ENCODE measurements around the gene SDS. TPM values are rescaled to one million over a fixed set of nuclear protein-coding genes. Genes with fewer than 3 reads are reported as not detected.

The SDS gene
- total and polyA plus RNA-seq, 2 experiments from 2014 or later, result 0.57 TPM; not detected in 1

DNA sequence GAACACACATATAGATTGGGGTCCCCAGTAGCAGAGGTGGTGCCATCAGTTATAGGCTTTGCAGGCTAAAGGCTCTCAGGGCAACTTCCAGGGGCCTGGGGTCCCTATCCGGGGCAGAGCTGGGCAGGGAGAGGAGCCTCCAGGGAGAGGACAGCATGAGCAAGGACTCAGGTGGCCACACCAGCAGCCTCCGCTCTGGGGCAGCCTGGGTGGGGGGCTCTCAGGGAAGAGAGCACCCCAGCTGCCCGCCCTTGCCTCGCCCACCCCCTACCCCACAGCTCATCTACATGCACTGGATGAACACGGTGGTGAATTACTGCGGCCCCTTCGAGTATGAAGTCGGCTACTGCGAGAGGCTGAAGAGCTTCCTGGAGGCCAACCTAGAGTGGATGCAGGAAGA is 31.3 kb downstream of the SDS start:
- Mint-ChIP-seq H3K27ac (no peak overlapping the region), H3K36me3 (ENCODE audit: low read depth) (peaks cover 21% of the 10 kb centered on the region), H3K9me3 (no peaks in the 10 kb centered on the region; the same call in 2 of the 3 replicates), H3K4me3 (no peak overlapping the region), H3K27me3 (ENCODE audit: insufficient read depth, low read depth, poor library complexity) (peaks cover 3% of the 10 kb centered on the region), H3K4me1 (no peaks in the 10 kb centered on the region)
- no peak overlapping the region for H3K4me2 ChIP-seq
- no peaks in the 10 kb centered on the region; the same call in 1 of the 2 replicates for H4K20me1 ChIP-seq (replicated peaks; ENCODE audit: insufficient read depth)
- DNase-seq (ENCODE audit: low spot score) (no peak), ATAC-seq (no peak)
- no peaks in the 10 kb centered on the region for H3F3A ChIP-seq (replicated peaks; ENCODE audit: low read depth)
- H3K79me2 ChIP-seq (replicated peaks; ENCODE audit: insufficient read depth), result no peaks in the 10 kb centered on the region
- H3K4me1 ChIP-seq (ENCODE audit: insufficient read depth), result no peaks in the 10 kb centered on the region
- no peak overlapping the region for H3K4me3 ChIP-seq
- no peaks in the 10 kb centered on the region for H3K9me2 ChIP-seq (ENCODE audit: insufficient read depth)
- TF ChIP-seq EZH2 (IDR thresholded peaks at IDR 0.05; ENCODE audit: low read depth, unreplicated experiment), result no peak
- TF ChIP-seq JUNB (IDR thresholded peaks at IDR 0.05; ENCODE audit: unreplicated experiment), result no peak
- TF ChIP-seq, protein P1, sequence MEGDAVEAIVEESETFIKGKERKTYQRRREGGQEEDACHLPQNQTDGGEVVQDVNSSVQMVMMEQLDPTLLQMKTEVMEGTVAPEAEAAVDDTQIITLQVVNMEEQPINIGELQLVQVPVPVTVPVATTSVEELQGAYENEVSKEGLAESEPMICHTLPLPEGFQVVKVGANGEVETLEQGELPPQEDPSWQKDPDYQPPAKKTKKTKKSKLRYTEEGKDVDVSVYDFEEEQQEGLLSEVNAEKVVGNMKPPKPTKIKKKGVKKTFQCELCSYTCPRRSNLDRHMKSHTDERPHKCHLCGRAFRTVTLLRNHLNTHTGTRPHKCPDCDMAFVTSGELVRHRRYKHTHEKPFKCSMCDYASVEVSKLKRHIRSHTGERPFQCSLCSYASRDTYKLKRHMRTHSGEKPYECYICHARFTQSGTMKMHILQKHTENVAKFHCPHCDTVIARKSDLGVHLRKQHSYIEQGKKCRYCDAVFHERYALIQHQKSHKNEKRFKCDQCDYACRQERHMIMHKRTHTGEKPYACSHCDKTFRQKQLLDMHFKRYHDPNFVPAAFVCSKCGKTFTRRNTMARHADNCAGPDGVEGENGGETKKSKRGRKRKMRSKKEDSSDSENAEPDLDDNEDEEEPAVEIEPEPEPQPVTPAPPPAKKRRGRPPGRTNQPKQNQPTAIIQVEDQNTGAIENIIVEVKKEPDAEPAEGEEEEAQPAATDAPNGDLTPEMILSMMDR (conservative IDR thresholded peaks at IDR 0.05; ENCODE audit: low read depth in 2 of 2), result no peak
- TF ChIP-seq, protein P2, sequence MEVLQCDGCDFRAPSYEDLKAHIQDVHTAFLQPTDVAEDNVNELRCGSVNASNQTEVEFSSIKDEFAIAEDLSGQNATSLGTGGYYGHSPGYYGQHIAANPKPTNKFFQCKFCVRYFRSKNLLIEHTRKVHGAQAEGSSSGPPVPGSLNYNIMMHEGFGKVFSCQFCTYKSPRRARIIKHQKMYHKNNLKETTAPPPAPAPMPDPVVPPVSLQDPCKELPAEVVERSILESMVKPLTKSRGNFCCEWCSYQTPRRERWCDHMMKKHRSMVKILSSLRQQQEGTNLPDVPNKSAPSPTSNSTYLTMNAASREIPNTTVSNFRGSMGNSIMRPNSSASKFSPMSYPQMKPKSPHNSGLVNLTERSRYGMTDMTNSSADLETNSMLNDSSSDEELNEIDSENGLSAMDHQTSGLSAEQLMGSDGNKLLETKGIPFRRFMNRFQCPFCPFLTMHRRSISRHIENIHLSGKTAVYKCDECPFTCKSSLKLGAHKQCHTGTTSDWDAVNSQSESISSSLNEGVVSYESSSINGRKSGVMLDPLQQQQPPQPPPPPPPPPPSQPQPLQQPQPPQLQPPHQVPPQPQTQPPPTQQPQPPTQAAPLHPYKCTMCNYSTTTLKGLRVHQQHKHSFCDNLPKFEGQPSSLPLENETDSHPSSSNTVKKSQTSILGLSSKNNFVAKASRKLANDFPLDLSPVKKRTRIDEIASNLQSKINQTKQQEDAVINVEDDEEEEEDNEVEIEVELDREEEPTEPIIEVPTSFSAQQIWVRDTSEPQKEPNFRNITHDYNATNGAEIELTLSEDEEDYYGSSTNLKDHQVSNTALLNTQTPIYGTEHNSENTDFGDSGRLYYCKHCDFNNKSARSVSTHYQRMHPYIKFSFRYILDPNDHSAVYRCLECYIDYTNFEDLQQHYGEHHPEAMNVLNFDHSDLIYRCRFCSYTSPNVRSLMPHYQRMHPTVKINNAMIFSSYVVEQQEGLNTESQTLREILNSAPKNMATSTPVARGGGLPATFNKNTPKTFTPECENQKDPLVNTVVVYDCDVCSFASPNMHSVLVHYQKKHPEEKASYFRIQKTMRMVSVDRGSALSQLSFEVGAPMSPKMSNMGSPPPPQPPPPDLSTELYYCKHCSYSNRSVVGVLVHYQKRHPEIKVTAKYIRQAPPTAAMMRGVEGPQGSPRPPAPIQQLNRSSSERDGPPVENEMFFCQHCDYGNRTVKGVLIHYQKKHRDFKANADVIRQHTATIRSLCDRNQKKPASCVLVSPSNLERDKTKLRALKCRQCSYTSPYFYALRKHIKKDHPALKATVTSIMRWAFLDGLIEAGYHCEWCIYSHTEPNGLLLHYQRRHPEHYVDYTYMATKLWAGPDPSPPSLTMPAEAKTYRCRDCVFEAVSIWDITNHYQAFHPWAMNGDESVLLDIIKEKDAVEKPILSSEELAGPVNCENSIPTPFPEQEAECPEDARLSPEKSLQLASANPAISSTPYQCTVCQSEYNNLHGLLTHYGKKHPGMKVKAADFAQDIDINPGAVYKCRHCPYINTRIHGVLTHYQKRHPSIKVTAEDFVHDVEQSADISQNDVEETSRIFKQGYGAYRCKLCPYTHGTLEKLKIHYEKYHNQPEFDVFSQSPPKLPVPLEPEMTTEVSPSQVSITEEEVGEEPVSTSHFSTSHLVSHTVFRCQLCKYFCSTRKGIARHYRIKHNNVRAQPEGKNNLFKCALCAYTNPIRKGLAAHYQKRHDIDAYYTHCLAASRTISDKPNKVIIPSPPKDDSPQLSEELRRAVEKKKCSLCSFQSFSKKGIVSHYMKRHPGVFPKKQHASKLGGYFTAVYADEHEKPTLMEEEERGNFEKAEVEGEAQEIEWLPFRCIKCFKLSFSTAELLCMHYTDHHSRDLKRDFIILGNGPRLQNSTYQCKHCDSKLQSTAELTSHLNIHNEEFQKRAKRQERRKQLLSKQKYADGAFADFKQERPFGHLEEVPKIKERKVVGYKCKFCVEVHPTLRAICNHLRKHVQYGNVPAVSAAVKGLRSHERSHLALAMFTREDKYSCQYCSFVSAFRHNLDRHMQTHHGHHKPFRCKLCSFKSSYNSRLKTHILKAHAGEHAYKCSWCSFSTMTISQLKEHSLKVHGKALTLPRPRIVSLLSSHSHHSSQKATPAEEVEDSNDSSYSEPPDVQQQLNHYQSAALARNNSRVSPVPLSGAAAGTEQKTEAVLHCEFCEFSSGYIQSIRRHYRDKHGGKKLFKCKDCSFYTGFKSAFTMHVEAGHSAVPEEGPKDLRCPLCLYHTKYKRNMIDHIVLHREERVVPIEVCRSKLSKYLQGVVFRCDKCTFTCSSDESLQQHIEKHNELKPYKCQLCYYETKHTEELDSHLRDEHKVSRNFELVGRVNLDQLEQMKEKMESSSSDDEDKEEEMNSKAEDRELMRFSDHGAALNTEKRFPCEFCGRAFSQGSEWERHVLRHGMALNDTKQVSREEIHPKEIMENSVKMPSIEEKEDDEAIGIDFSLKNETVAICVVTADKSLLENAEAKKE (CRISPR knock-in tag; IDR thresholded peaks at IDR 0.05), result no peak
- TF ChIP-seq, protein P3, sequence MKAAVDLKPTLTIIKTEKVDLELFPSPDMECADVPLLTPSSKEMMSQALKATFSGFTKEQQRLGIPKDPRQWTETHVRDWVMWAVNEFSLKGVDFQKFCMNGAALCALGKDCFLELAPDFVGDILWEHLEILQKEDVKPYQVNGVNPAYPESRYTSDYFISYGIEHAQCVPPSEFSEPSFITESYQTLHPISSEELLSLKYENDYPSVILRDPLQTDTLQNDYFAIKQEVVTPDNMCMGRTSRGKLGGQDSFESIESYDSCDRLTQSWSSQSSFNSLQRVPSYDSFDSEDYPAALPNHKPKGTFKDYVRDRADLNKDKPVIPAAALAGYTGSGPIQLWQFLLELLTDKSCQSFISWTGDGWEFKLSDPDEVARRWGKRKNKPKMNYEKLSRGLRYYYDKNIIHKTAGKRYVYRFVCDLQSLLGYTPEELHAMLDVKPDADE (IDR thresholded peaks at IDR 0.05), result no peak
- TF ChIP-seq CREB1 (CRISPR knock-in tag; IDR thresholded peaks at IDR 0.05; ENCODE audit: low read depth), result no peak
- TF ChIP-seq ZNF114 (CRISPR knock-in tag; IDR thresholded peaks at IDR 0.05), result no peak
- TF ChIP-seq EZH2phosphoT487 (IDR thresholded peaks at IDR 0.05; ENCODE audit: unreplicated experiment), result no peak
- TF ChIP-seq POLR2AphosphoS5 (IDR thresholded peaks at IDR 0.05; ENCODE audit: low read depth), result no peak
- TF ChIP-seq STAT1 (IDR thresholded peaks at IDR 0.05; ENCODE audit: unreplicated experiment), result no peak
- TF ChIP-seq, protein P4, sequence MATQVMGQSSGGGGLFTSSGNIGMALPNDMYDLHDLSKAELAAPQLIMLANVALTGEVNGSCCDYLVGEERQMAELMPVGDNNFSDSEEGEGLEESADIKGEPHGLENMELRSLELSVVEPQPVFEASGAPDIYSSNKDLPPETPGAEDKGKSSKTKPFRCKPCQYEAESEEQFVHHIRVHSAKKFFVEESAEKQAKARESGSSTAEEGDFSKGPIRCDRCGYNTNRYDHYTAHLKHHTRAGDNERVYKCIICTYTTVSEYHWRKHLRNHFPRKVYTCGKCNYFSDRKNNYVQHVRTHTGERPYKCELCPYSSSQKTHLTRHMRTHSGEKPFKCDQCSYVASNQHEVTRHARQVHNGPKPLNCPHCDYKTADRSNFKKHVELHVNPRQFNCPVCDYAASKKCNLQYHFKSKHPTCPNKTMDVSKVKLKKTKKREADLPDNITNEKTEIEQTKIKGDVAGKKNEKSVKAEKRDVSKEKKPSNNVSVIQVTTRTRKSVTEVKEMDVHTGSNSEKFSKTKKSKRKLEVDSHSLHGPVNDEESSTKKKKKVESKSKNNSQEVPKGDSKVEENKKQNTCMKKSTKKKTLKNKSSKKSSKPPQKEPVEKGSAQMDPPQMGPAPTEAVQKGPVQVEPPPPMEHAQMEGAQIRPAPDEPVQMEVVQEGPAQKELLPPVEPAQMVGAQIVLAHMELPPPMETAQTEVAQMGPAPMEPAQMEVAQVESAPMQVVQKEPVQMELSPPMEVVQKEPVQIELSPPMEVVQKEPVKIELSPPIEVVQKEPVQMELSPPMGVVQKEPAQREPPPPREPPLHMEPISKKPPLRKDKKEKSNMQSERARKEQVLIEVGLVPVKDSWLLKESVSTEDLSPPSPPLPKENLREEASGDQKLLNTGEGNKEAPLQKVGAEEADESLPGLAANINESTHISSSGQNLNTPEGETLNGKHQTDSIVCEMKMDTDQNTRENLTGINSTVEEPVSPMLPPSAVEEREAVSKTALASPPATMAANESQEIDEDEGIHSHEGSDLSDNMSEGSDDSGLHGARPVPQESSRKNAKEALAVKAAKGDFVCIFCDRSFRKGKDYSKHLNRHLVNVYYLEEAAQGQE (IDR thresholded peaks at IDR 0.05; ENCODE audit: unreplicated experiment), result no peak
- no peak for TF ChIP-seq ZNF331 (CRISPR knock-in tag; IDR thresholded peaks at IDR 0.05; ENCODE audit: low read depth)
- TF ChIP-seq NANOG (IDR thresholded peaks at IDR 0.05; ENCODE audit: borderline replicate concordance), result no peak
- H3K27ac ChIP-seq (ENCODE audit: low read depth), result no peak overlapping the region
- no peak overlapping the region for H2AFZ ChIP-seq
- no peaks in the 10 kb centered on the region for H3K27me3 ChIP-seq (ENCODE audit: insufficient read depth)
- H3K36me3 ChIP-seq (ENCODE audit: insufficient read depth), result no peaks in the 10 kb centered on the region

Data from GM23338 (cell line).